Measurements from ENCODE around the gene BLOC1S6.

The BLOC1S6 gene

DNA sequence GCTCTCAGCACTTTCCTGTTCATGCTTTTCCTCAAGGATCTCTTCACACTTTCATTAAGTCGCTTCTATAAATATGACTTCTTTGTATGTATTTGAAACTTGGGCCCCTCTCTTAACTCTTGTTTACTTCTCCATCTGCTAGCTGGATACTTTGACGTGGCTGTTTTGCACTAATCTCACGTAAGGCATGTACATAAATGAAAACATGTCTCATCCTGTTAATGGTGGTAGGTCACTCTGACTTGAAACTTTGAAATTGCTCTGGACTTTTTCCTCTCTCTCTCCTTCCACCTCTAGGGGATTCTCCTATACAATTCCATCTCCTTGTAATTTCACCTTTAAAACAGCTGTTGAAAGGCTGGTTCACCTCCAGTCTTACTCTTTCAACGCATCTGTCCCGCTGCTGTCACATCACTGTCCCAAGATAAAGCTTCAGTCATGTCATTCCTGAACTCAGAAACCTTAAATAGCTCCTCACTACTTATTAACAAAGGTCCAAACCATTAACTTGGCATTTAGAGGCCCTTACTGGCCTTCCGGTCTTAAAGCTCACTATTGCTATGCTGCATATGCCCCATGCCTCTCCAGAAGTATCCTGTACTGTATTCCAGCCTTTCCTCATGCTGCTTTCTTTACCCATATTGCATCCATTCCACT lies 1.2 kb downstream of the BLOC1S6 start:
- no peak for DNase-seq (ENCODE audit: low spot score)

GRCh38 chr15:45589256-45589655 lies 2.1 kb downstream of the BLOC1S6 start:
- DNase-seq (ENCODE audit: low spot score), result no peak

DNA sequence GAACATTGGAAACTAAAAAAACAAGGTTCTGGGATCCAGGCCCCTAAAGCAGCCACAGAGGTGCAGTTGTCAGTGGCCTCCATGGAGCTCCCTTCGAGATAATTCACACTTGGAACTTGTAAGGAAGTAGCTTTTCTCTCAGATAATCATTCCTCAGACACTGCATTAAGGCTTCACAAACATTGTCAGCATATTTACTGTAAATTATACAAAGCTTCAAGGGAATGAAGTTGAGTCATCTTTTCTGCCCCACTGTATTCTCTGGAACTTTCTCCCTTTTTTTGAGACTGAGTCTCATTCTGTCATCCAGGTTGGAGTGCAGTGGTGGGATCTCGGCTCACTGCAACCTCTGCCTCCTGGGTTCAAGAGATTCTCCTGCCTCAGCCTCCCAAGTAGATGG lies 7.1 kb downstream of the BLOC1S6 start:
- no peak for DNase-seq (ENCODE audit: low spot score)

GRCh38 chr15:45594835-45595530 lies 7.8 kb downstream of the BLOC1S6 start:
- no peak for DNase-seq (ENCODE audit: low spot score)

DNA sequence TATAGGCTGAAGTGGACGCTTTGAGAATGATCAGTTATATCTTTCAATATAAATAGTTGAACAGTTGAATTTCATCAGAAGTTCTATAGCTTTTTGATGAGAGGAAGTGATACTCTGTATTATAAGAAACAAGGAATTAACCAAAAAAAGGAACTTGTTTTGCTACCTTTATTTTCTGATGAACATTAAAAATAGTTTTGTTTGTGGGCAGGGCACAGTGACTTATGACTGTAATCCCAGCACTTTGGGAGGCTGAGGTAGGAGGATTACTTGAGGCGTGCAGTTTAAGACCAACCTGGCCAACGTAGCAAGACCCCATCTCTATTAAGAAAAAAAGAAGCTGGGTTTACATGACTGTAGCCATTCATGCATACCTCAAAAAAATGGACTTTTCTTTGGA lies 16.7 kb downstream of the BLOC1S6 start:
- no peak for DNase-seq (ENCODE audit: low spot score)

DNA sequence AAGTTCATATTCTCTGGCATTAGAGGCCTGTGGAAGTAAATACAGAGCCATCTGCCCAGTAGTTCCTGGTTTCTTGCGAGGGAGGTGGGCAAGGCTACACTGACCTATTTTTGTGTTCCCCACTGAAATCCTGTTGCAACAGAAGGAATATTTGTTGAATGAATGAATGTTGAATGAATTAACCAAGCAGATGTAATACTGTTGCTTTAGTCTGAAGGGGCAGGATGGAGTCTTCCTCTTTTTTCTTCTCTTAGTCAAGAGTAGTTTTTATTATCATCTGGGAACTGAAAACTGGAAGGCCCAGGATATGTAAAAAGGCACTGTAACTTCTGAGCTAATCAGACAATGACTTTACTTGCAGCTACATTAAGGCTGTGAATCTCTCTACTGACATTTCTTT lies 17.1 kb downstream of the BLOC1S6 start:
- DNase-seq (ENCODE audit: low spot score), result no peak

DNA sequence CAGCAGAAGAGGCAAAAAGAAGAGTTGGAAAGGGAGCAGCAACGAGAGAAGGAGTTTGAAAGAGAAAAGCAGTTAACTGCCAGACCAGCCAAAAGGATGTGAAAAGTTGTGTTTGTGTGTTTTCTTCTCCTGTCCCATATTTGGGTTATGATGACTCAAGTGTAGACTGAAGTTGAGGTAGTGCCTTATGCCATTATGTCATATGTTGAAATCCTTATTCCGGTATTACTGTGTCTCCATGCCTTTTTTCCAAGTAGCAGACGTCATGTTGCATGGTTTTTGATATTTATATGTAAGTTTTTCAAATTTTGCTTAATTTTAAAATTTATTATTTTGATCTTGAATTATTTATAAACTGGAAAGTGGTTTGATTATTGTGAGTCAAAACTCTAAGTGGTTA lies 19.2 kb downstream of the BLOC1S6 start:
- DNase-seq (ENCODE audit: low spot score), result no peak

- no peak for DNase-seq (ENCODE audit: low spot score)
Observed at GRCh38 chr15:45606841-45607240, 19.7 kb downstream of the BLOC1S6 start.

GRCh38 chr15:45611305-45611704 lies 24.1 kb downstream of the BLOC1S6 start:
- DNase-seq (ENCODE audit: low spot score), result no peak

- no peak for DNase-seq (ENCODE audit: low spot score)
Observed at GRCh38 chr15:45612790-45613415, 25.7 kb downstream of the BLOC1S6 start.

- no peak for DNase-seq (ENCODE audit: low spot score)
Observed at GRCh38 chr15:45616901-45617323, 29.7 kb downstream of the BLOC1S6 start.

DNA sequence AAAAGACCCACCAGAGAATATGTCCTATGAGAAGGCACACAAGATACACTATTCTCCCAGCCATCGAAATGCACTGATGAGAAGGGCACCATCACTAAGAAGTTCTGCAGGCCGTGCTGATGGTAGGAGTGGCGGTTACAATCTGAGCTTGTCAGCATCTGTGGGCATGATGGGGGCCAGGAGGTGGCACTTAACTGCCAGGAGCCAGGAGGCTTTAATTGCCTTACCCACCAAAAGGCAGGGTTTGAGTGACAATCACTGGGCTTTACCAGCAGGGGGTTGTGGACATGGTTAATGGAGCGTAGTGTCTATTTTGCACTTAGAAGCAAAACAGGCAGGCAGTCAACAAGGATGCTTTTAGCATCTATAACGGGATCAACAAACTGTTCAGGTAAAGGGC lies 31.6 kb downstream of the BLOC1S6 start:
- no peak for DNase-seq (ENCODE audit: low spot score)

DNA sequence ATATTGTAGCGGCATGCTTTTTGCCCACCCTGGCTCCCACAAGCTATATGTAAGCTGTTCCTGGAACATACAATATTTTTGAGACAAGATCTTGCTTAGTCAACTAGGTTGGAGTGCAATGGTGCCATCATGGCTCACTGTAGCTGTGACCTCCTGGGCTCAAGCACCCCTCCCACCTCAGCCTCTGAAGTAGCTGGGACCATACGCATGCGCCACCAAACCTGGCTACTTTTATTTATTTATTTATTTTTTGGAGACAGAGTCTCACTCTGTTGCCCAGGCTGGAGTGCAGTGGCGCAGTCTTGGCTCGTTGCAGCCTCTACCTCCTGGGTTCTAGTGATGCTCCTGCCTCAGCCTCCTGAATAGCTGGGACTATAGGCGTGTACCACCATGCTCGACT lies 41.0 kb downstream of the BLOC1S6 start:
- no peak for DNase-seq (ENCODE audit: low spot score)

DNA sequence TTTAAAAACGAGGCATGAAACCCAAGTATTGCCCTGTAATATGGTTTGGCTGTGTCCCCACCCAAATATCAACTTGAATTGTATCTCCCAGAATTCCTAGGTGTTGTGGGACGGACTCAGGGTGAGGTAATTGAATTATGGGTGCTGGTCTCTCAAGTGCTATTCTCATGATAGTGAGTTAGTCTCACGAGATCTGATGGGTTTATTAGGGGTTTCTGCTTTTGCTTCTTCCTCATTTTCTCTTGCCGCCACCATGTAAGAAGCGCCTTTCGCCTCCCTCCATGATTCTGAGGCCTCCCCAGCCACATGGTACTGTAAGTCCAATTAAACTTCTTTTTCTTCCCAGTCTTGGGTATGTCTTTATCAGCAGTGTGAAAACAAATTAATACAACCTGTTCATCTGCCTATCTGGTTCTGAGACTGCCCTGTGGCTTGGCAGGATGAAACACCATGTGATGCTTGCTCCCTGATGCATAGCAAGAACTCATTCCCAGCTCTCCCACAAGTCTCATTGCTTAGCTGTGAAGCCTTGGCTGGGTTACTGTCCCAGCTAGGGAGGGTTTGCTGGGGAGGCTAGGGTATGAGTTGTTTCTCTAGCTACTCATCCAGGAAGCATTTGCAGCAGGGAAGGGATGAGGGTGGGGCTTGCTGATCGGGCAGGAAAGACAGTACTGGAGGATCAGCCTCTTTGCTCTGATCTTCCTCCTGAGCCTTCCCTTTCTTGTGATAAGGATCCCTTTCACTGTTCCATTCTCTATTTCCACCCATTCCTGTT lies 43.9 kb downstream of the BLOC1S6 start:
- DNase-seq (ENCODE audit: low spot score), result peak; percentile 20

GRCh38 chr15:45631776-45632175 lies 44.6 kb downstream of the BLOC1S6 start:
- DNase-seq (ENCODE audit: low spot score), result no peak

- DNase-seq (ENCODE audit: low spot score), result peak; percentile 69
Observed at GRCh38 chr15:45634432-45635190, 47.4 kb downstream of the BLOC1S6 start, which contains the start of gene SQOR. Gene SQOR, plus strand, starts transcription at chr15:45635029. Its CDS starts 23,895 bp downstream, at chr15:45658924.

GRCh38 chr15:45635191-45635638 lies 48.0 kb downstream of the BLOC1S6 start:
- peak; percentile 26 for DNase-seq (ENCODE audit: low spot score)

DNA sequence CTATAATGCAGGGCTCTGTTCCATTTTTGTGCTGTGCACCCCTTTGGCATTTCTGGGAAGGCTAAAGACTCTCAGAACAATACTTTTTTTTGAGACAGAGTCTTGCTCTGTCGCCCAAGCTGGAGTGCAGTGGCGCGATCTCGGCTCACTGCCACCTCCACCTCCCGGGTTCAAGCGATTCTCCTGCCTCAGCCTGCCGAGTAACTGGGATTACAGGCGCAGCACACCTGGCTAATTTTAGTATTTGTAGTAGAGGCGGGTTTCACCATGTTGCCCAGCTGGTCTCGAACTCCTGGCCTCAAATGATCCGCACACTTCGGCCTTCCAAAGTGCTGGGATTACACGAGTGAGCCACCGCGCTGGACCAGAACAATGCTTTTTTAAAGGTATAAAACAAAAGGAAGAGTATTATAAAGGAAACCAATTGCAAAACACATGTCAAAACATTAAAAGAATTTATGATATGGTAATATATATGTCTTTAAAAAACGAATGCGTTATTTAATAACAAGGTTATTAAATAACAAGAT lies 48.6 kb downstream of the BLOC1S6 start:
- no peak for DNase-seq (ENCODE audit: low spot score)

DNA sequence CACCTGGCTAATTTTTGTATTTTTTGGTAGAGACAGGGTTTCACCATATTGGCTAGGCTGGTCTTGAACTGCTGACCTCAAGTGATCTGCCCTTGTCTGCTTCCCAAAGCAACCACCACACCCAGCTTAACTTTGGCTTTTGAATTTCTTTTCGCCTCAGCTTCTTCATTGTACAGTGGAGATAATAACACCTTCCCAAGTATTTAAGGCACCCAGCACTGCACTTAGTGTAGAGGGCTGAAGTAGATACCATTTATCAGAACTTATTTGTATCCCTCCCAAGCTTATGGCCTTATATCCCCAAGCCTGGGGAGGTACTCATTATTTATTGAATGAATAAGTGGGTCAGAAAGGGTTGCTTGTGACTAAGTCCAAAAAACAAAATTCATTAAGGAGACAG lies 50.0 kb downstream of the BLOC1S6 start:
- DNase-seq (ENCODE audit: low spot score), result no peak

DNA sequence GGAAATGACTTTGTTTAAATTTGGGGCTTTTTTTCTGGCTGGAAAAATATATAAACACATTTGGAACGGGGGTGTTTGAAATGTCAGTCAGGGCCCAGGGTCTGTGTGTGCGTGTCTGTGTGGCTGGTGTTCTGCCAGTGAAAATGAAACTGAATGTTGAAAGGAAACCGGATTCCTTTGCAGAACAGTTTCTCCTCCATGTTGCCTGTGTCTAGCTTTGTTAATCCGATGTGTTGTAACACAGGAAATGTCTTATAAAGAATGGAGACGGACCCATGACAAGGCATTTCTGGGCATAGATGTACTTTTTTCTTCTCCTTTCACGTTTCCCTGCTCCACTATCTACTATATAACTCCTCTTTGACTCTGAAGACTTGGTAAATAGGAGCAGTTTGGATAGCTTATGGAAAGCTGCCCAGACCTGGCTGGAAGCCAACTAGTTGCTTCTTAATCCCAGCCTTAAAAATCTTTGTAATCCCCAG lies 50.4 kb downstream of the BLOC1S6 start:
- DNase-seq (ENCODE audit: low spot score), result no peak

- DNase-seq (ENCODE audit: low spot score), result no peak
Observed at GRCh38 chr15:45640616-45641015, 53.4 kb downstream of the BLOC1S6 start.

All from SW480 (cell line).